Keratinocyte (primary cell): Measurements from ENCODE around the gene KDM4B. TPM values are rescaled to one million over a fixed set of nuclear protein-coding genes. Genes with fewer than 3 reads are reported as not detected.

Source experiments
- DNase-seq: peaks from one replicate; pipeline ENCODE4 v3.0.0-alpha.2; 2011; ENCODE audit warnings: low read depth, missing footprints, low spot score
- FAIRE-seq: peaks from 2 replicates; lab custom pipeline; 2011; peaks lifted over from hg19 to GRCh38; lab: Jason Lieb, UNC
- H2AFZ ChIP-seq: 2 replicates; pipeline ENCODE4 v1.6.0; 2012; ENCODE audit warnings: low read length, control low read depth, inconsistent platforms; ENCODE audit not compliant: control insufficient read depth
- H3K27ac ChIP-seq: 2 replicates; pipeline ENCODE4 v1.5.1; 2011; ENCODE audit warnings: low read length; ENCODE audit not compliant: control insufficient read depth, insufficient read depth
- H3K27me3 ChIP-seq: 3 replicates; pipeline ENCODE4 v1.6.0; 2011; ENCODE audit warnings: low read length; ENCODE audit not compliant: control insufficient read depth, insufficient read depth; ENCODE audit errors: extremely low read depth
- H3K36me3 ChIP-seq, 2 experiments: 2 replicates in 1 of 2; 3 replicates in 1 of 2; pipeline ENCODE4 v1.5.1; 2011; ENCODE audit warnings: low read length in 2 of 2, mild to moderate bottlenecking in 1 of 2; ENCODE audit not compliant: control insufficient read depth in 2 of 2, insufficient read depth in 2 of 2; ENCODE audit errors: extremely low read depth in 1 of 2
- H3K4me1 ChIP-seq: 3 replicates; pipeline ENCODE4 v1.5.1; 2011; ENCODE audit warnings: low read length; ENCODE audit not compliant: control insufficient read depth, insufficient read depth; ENCODE audit errors: extremely low read depth
- H3K4me2 ChIP-seq: 3 replicates; pipeline ENCODE4 v1.6.0; 2011; ENCODE audit warnings: low read depth, low read length; ENCODE audit not compliant: control insufficient read depth, insufficient read depth; ENCODE audit errors: extremely low read depth
- H3K4me3 ChIP-seq, 3 experiments: fragments of 200-600 bp in 1 of 3; sonication (generic) in 1 of 3; 2 replicates in 2 of 3; 3 replicates in 1 of 3; pipeline ENCODE4 v1.5.1; 2011 to 2016; ENCODE audit warnings: low read length in 3 of 3, mild to moderate bottlenecking in 3 of 3, control low read depth in 2 of 3, inconsistent platforms in 1 of 3, low read depth in 1 of 3, mixed read lengths in 1 of 3, mixed run types in 1 of 3, moderate library complexity in 1 of 3; ENCODE audit not compliant: control insufficient read depth in 2 of 3, insufficient read depth in 2 of 3; ENCODE audit errors: extremely low read depth in 1 of 3
- H3K79me2 ChIP-seq: 2 replicates; pipeline ENCODE4 v1.6.0; 2012; ENCODE audit warnings: low read length; ENCODE audit not compliant: control insufficient read depth, insufficient read depth
- H3K9ac ChIP-seq: 3 replicates; pipeline ENCODE4 v1.6.0; 2011; ENCODE audit warnings: low read length; ENCODE audit not compliant: control insufficient read depth, insufficient read depth; ENCODE audit errors: extremely low read depth
- H3K9me1 ChIP-seq: 3 replicates; pipeline ENCODE4 v1.6.0; 2011; ENCODE audit warnings: low read length; ENCODE audit not compliant: control insufficient read depth, insufficient read depth; ENCODE audit errors: extremely low read depth
- H3K9me3 ChIP-seq: 2 replicates; pipeline ENCODE4 v1.5.1; 2012; ENCODE audit warnings: low read depth, low read length; ENCODE audit not compliant: control insufficient read depth
- H4K20me1 ChIP-seq: 3 replicates; pipeline ENCODE4 v1.6.0; 2011; ENCODE audit warnings: low read length; ENCODE audit not compliant: control insufficient read depth, insufficient read depth; ENCODE audit errors: extremely low read depth
- EZH2 ChIP-seq: IDR thresholded peaks from one replicate; pipeline ENCODE4 v1.6.1; 2012; ENCODE audit warnings: inconsistent platforms, mild to moderate bottlenecking, low read length, moderate library complexity
- dilution Hi-C: fragments of 300-500 bp; cut with MboI; formaldehyde crosslinking; loops from one replicate; pipeline ENCODE4 v1.7.0; 2020; ENCODE audit warnings: low sequenced_read_pairs; ENCODE audit not compliant: extremely low pct_ligation_motif_present
- polyA plus RNA-seq, 5 experiments: library from polyadenylated mRNA; depleted of rRNA in 3 of 5; stranded (reverse) in 3 of 5; stranded (forward) in 1 of 5; unstranded in 1 of 5; fragments of >200 nt; gene quantifications; 1 replicate in 1 of 5; 2 replicates in 3 of 5; 3 replicates in 1 of 5; pipeline versions ENCODE4 v1.2.1 to v1.2.3, GENCODE V29; 2011 to 2012; ENCODE audit warnings: missing spikeins in 2 of 5, low read depth in 1 of 5, low replicate concordance in 1 of 5
- TF ChIP-seq, protein P1 (sequence below), 3 experiments: IDR thresholded peaks in 1 of 3; conservative IDR thresholded peaks in 1 of 3; optimal IDR thresholded peaks in 1 of 3; 2 replicates in 2 of 3; 3 replicates in 1 of 3; pipeline versions ENCODE3 to v1.5.1; 2011; ENCODE audit warnings: low read length in 3 of 3, mild to moderate bottlenecking in 3 of 3, moderate library complexity in 2 of 3, control low read depth in 1 of 3, inconsistent platforms in 1 of 3; ENCODE audit not compliant: insufficient read depth in 2 of 3; ENCODE audit errors: extremely low read depth in 1 of 3

The KDM4B gene
- polyA plus RNA-seq, 1 donor (not counting 4 experiments of a cell fraction or from before 2014, with no cell fraction given), result 6.2 TPM

DNA sequence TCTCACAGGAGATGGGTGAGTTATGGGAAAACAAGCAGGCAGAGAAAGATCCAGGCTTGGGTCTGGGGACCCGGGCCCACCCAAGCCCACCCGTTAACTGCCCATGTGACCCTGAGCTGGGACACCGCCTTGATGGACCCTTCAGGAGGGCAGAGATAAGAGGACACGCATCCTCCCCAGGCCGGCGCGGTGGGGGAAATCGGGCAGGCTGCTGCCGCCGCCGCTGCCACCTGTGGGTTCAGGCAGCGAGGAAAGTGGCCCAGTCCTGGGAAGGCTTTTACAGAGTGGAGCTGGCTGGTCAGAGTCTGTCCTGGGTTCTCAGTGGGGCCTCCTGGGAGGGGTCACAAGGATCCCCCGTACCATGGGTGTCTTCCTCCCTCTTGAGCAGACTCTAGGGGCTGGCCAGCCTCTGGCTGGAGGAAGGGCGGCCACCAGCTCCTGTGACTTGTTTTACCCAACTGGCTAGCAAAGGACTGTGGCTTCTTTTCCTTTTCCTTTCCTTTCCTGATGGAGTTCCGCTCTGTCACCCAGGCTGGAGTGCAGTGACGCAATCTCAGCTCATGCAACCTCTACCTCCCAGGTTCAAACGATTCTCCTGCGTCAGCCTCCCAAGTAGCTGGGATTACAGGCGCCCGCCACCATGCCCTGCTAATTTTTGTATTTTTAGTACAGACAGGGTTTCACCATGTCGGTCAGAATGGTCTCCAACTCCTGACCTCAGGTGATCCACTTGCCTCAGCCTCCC, 155.4 kb downstream of the KDM4B start:
- Histone ChIP-seq H3K9me1 (no peaks in the 10 kb centered on the region), H3K4me1 (no peaks in the 10 kb centered on the region), H3K27me3 (no peaks in the 10 kb centered on the region), H3K9me3 (no peaks in the 10 kb centered on the region), H3K27ac (no peak overlapping the region), H3K4me2 (no peak overlapping the region), H3K9ac (no peak overlapping the region), H3K4me3 (no peak overlapping the region), H4K20me1 (no peaks in the 10 kb centered on the region), H3K36me3 (peaks cover 0 to 14% of the 10 kb centered on the region in 2 experiments), H2AFZ (no peak overlapping the region), H3K79me2 (no peaks in the 10 kb centered on the region)
- dilution Hi-C loops, result no loop called here
- DNase-seq (no peak), FAIRE-seq (no peak)
- TF ChIP-seq, protein P1, sequence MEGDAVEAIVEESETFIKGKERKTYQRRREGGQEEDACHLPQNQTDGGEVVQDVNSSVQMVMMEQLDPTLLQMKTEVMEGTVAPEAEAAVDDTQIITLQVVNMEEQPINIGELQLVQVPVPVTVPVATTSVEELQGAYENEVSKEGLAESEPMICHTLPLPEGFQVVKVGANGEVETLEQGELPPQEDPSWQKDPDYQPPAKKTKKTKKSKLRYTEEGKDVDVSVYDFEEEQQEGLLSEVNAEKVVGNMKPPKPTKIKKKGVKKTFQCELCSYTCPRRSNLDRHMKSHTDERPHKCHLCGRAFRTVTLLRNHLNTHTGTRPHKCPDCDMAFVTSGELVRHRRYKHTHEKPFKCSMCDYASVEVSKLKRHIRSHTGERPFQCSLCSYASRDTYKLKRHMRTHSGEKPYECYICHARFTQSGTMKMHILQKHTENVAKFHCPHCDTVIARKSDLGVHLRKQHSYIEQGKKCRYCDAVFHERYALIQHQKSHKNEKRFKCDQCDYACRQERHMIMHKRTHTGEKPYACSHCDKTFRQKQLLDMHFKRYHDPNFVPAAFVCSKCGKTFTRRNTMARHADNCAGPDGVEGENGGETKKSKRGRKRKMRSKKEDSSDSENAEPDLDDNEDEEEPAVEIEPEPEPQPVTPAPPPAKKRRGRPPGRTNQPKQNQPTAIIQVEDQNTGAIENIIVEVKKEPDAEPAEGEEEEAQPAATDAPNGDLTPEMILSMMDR (optimal IDR thresholded peaks at IDR 0.05 in 1 of 3, IDR thresholded peaks at IDR 0.05 in 1 of 3, conservative IDR thresholded peaks at IDR 0.05 in 1 of 3; ENCODE audit: extremely low read depth in 1 of 3, insufficient read depth in 2 of 3, low read length in 3 of 3), result no peak
- TF ChIP-seq EZH2, result no peak

DNA sequence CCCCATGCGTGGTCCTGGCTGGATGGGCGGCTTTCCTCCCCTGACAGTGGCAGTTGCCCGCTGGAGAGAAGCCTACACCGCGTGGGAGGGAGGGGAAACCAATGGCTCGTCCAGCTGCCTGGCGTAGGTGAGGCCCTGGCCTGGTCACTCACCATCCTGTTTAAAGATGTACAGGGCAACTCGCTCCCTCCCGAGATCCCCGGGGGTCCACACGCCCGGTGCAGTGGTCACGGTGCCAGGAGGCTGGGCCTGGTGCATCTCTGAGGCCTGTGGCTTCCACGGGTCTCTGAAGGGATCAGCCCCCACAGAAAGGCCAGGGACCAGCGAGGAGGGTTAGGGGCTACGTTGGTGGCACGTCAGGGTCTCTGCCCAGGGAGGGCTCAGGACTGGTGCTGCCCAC, 156.5 kb downstream of the KDM4B start:
- H3K4me2 ChIP-seq, result no peak overlapping the region
- FAIRE-seq (no peak), DNase-seq (no peak)
- dilution Hi-C loops, result no loop called here
- H3K79me2 ChIP-seq, result no peaks in the 10 kb centered on the region
- H3K9me3 ChIP-seq, result no peaks in the 10 kb centered on the region
- H3K4me3 ChIP-seq, result no peak overlapping the region
- no peaks in the 10 kb centered on the region for H3K27me3 ChIP-seq
- no peak overlapping the region for H3K27ac ChIP-seq
- no peaks in the 10 kb centered on the region for H4K20me1 ChIP-seq
- TF ChIP-seq EZH2, result no peak
- H2AFZ ChIP-seq, result no peak overlapping the region
- H3K36me3 ChIP-seq, result peaks cover 0 to 18% of the 10 kb centered on the region in 2 experiments
- no peaks in the 10 kb centered on the region for H3K9me1 ChIP-seq
- no peaks in the 10 kb centered on the region for H3K4me1 ChIP-seq
- H3K9ac ChIP-seq, result no peak overlapping the region
